GM12878 (cell line): ENCODE measurements around the gene ADSS2. TPM values are rescaled to one million over a fixed set of nuclear protein-coding genes. Genes with fewer than 3 reads are reported as not detected.

Source experiments
- ATAC-seq: fragments of 200-7000 bp; cut with Tn5 transposase; 3 replicates; pipeline ENCODE4 v1.9.1; 2020; ENCODE audit warnings: mild to moderate bottlenecking, moderate library complexity
- BruUV-seq: library from RNA; stranded (reverse); fragments of 400-500 nt; replicated peaks from 2 replicates; lab custom pipeline; 2021; lab: Mats Ljungman, UMichigan
- CTCF ChIA-PET: fragments of 300-600 bp; sonication (Branson Sonifier 250); formaldehyde crosslinking; extraction: SDS; loops from one replicate; lab custom pipeline; 2021; ENCODE audit warnings: inconsistent platforms; lab: Yijun Ruan, JAX
- POLR2A ChIA-PET: fragments of 350-600 bp; formaldehyde crosslinking; extraction: SDS; loops from one replicate; lab custom pipeline; 2021; ENCODE audit warnings: inconsistent platforms; lab: Charles Lee
- RAD21 ChIA-PET: fragments of 300-600 bp; sonication (Branson Sonifier 250); formaldehyde crosslinking; loops from one replicate; lab custom pipeline; 2023; ENCODE audit warnings: antibody characterized with exemption; ENCODE audit not compliant: unreplicated experiment; lab: Charles Lee
- SMC1A ChIA-PET: fragments of 300-600 bp; sonication (Branson Sonifier 250); formaldehyde crosslinking; loops from one replicate; lab custom pipeline; 2023; ENCODE audit not compliant: unreplicated experiment, uncharacterized antibody; lab: Charles Lee
- DNase-seq: peaks from one replicate; pipeline ENCODE4 v3.0.0-alpha.2; 2011; ENCODE audit warnings: low read depth, low spot score
- FAIRE-seq: peaks from 3 replicates; lab custom pipeline; 2011; peaks lifted over from hg19 to GRCh38; lab: Jason Lieb, UNC
- H2AFZ ChIP-seq: 2 replicates; pipeline ENCODE4 v1.6.0; 2011; ENCODE audit warnings: low read depth, low read length, control low read depth; ENCODE audit not compliant: control insufficient read depth
- H3K27ac ChIP-seq: 2 replicates; pipeline ENCODE4 v1.5.1; 2011; ENCODE audit warnings: control low read depth; ENCODE audit not compliant: control insufficient read depth, insufficient read depth
- H3K27me3 ChIP-seq, 2 experiments: replicated peaks in 1 of 2; 2 replicates each; pipeline versions ENCODE4 v1.6.0 to v1.6.1; 2011; ENCODE audit warnings: low read length in 1 of 2; ENCODE audit not compliant: control insufficient read depth in 2 of 2, insufficient read depth in 2 of 2
- H3K36me3 ChIP-seq, 2 experiments: 2 replicates each; pipeline ENCODE4 v1.5.1; 2011; ENCODE audit warnings: low read length in 1 of 2; ENCODE audit not compliant: control insufficient read depth in 2 of 2, insufficient read depth in 2 of 2
- H3K4me1 ChIP-seq: 2 replicates; pipeline ENCODE4 v1.6.1; 2011; ENCODE audit warnings: mild to moderate bottlenecking, low read length, moderate library complexity, mixed read lengths; ENCODE audit not compliant: control insufficient read depth, insufficient read depth
- H3K4me2 ChIP-seq: 2 replicates; pipeline ENCODE4 v1.6.0; 2011; ENCODE audit warnings: control low read depth; ENCODE audit not compliant: control insufficient read depth, insufficient read depth
- H3K4me3 ChIP-seq: fragments of 200-600 bp; sonication (generic); 2 replicates; pipeline ENCODE4 v1.5.1; 2016
- H3K79me2 ChIP-seq: 2 replicates; pipeline ENCODE4 v1.6.0; 2011; ENCODE audit warnings: low read length; ENCODE audit not compliant: control insufficient read depth, insufficient read depth
- H3K9ac ChIP-seq: 2 replicates; pipeline ENCODE4 v1.8.0; 2011; ENCODE audit warnings: low read length, control low read depth, mixed read lengths; ENCODE audit not compliant: control insufficient read depth, insufficient read depth
- H3K9me3 ChIP-seq: replicated peaks from 3 replicates; pipeline ENCODE4 v1.5.1; 2011; ENCODE audit warnings: mild to moderate bottlenecking, low read length; ENCODE audit not compliant: control insufficient read depth, insufficient read depth
- H4K20me1 ChIP-seq: 2 replicates; pipeline ENCODE4 v1.6.0; 2011; ENCODE audit not compliant: control insufficient read depth, insufficient read depth
- TCF7 ChIP-seq: IDR thresholded peaks from 2 replicates; pipeline ENCODE4 v1.6.1; 2014; ENCODE audit warnings: antibody characterized with exemption, borderline replicate concordance
- WGBS: methylation state at CpG from one replicate; pipeline ENCODE4 v1.1.6; 2016; ENCODE audit warnings: low lambda C conversion rate; ENCODE audit not compliant: insufficient replicate concordance, insufficient coverage; ENCODE audit errors: missing lambda C conversion rate; 5-methylcytosine and 5-hydroxymethylcytosine counted together
- in situ Hi-C: fragments of 300-500 bp; cut with MboI; formaldehyde crosslinking; loops from 9 replicates; pipeline ENCODE4 v1.14.3; 2018; ENCODE audit warnings: mixed read lengths
- intact Hi-C: fragments of 100-400 bp; cut with micrococcal nuclease; formaldehyde crosslinking; loops from one replicate; pipeline ENCODE4 v1.14.2; 2022; ENCODE audit not compliant: unreplicated experiment
- polyA plus RNA-seq, 11 experiments: library from polyadenylated mRNA; depleted of rRNA in 4 of 11; unstranded in 6 of 11; stranded (reverse) in 5 of 11; fragments of >200 nt; fragmentation: Nextera tagmentation in 4 of 11; fragmentation: Illumina TruSeq in 1 of 11; extraction: Ambion mirVana in 4 of 11; extraction: Trizol in 1 of 11; gene quantifications; 1 replicate in 1 of 11; 2 replicates in 10 of 11; pipeline versions ENCODE4 v1.2.1 to v1.2.3, GENCODE V29; 2011 to 2016; ENCODE audit warnings: inconsistent platforms in 2 of 11, missing spikeins in 2 of 11, low read depth in 1 of 11
- total RNA-seq, 4 experiments: library from RNA; depleted of rRNA in 3 of 4; stranded (reverse); fragments of >200 nt in 3 of 4; fragmentation: Illumina TruSeq in 1 of 4; extraction: Trizol in 1 of 4; gene quantifications; 2 replicates each; pipeline versions ENCODE4 v1.2.1 to v1.2.3, GENCODE V29; 2013 to 2021
- TF ChIP-seq, protein P1 (sequence below): fragments of 450-650 bp; IDR thresholded peaks from 2 replicates; pipeline ENCODE4 v1.6.1; 2017; ENCODE audit warnings: borderline replicate concordance

The ADSS2 gene
- total and polyA plus RNA-seq, 10 of the 15 experiments (the other 5 are each of a cell fraction or from before 2014, with no cell fraction given), result 8.1 to 49.3 (median 40.6) TPM

DNA sequence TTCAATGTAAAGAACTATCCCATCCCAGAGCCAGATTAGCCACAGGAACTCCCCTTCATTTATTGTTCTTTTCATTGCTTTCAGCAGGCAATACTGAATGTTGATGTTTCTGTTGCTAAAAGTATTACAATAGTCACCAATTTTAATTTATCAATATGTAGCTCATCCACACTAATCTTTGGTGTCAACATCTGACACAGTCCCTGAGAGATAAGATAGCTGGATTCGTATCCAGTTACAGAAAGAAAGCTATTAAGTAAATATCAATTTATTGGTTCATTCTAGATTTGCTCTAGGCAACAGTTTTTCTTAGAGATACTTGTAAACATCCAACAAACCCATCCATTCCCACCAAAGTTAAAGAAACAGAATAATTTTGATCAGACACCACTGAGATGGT is 4.7 kb downstream of the ADSS2 start:
- no peaks in the 10 kb centered on the region for H4K20me1 ChIP-seq
- CTCF ChIA-PET, result interaction anchor here (0.6 to 1.7 kb wide), 4 partner anchors 31 to 367 kb away, joined by 3 read pairs; no protein-coding TSS in a partner anchor
- in situ Hi-C loops, result no loop called here

More for the DNA sequence above, 4.7 kb downstream of the ADSS2 start:
- no peak for TF ChIP-seq TCF7
- TF ChIP-seq, protein P1, sequence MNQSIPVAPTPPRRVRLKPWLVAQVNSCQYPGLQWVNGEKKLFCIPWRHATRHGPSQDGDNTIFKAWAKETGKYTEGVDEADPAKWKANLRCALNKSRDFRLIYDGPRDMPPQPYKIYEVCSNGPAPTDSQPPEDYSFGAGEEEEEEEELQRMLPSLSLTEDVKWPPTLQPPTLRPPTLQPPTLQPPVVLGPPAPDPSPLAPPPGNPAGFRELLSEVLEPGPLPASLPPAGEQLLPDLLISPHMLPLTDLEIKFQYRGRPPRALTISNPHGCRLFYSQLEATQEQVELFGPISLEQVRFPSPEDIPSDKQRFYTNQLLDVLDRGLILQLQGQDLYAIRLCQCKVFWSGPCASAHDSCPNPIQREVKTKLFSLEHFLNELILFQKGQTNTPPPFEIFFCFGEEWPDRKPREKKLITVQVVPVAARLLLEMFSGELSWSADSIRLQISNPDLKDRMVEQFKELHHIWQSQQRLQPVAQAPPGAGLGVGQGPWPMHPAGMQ, result no peak
- ChIA-PET RAD21 (interaction anchor here (0.6 to 1.1 kb wide), 2 partner anchors 27 to 64 kb away, joined by 3 to 4 read pairs; no protein-coding TSS in a partner anchor), POLR2A (interaction anchor here (0.7 to 1.4 kb wide), 3 partner anchors 9 to 206 kb away, joined by 3 to 6 read pairs (median 4); partner anchors contain the start of gene DESI2), SMC1A (interaction anchor here (0.7 to 1.8 kb wide), 5 partner anchors 11 to 148 kb away, joined by 3 to 6 read pairs (median 4); no protein-coding TSS in a partner anchor)
- Histone ChIP-seq H3K4me1 (peaks cover 4% of the 10 kb centered on the region; the same call in 1 of the 2 replicates), H3K9ac (no peak overlapping the region), H2AFZ (no peak overlapping the region), H3K79me2 (peaks cover 91% of the 10 kb centered on the region), H3K27ac (no peak overlapping the region), H3K27me3 (no peaks in the 10 kb centered on the region), H3K4me3 (no peak overlapping the region), H3K4me2 (peak overlapping the region; percentile 46), H3K9me3 (no peaks in the 10 kb centered on the region), H3K36me3 (peaks cover 0 to 9% of the 10 kb centered on the region in 2 experiments; a peak in 1 of 4 replicates)
- WGBS, result 89% methylated on average over 1 of the region's 1 CpG
- DNase-seq, result no peak
- ATAC-seq, result no peak
- intact Hi-C loops, result loop anchor here (5.0 kb wide), 1 partner anchor 40 kb away; no protein-coding TSS in a partner anchor
- FAIRE-seq, result no peak
- no TSS peak for BruUV-seq
